IPS-15b (cell line): Measurements from ENCODE around the gene PRM1.

Experiments used
- H3K27me3 ChIP-seq: one replicate; pipeline ENCODE4 v1.6.1; 2013; ENCODE audit warnings: low read length; ENCODE audit not compliant: control insufficient read depth, insufficient read depth
- H3K36me3 ChIP-seq: one replicate; pipeline ENCODE4 v1.6.1; 2013; ENCODE audit warnings: low read length; ENCODE audit not compliant: control insufficient read depth, insufficient read depth
- H3K4me1 ChIP-seq: one replicate; pipeline ENCODE4 v1.6.1; 2013; ENCODE audit warnings: mild to moderate bottlenecking, low read length; ENCODE audit not compliant: control insufficient read depth, insufficient read depth
- H3K4me3 ChIP-seq: one replicate; pipeline ENCODE4 v1.5.1; 2013; ENCODE audit warnings: low read depth, low read length
- H3K9ac ChIP-seq: one replicate; pipeline ENCODE4 v1.6.1; 2013; ENCODE audit warnings: low read depth, mild to moderate bottlenecking, low read length
- H3K9me3 ChIP-seq: one replicate; pipeline ENCODE4 v1.6.1; 2013; ENCODE audit warnings: mild to moderate bottlenecking, low read length; ENCODE audit not compliant: control insufficient read depth, insufficient read depth

Gene PRM1

DNA sequence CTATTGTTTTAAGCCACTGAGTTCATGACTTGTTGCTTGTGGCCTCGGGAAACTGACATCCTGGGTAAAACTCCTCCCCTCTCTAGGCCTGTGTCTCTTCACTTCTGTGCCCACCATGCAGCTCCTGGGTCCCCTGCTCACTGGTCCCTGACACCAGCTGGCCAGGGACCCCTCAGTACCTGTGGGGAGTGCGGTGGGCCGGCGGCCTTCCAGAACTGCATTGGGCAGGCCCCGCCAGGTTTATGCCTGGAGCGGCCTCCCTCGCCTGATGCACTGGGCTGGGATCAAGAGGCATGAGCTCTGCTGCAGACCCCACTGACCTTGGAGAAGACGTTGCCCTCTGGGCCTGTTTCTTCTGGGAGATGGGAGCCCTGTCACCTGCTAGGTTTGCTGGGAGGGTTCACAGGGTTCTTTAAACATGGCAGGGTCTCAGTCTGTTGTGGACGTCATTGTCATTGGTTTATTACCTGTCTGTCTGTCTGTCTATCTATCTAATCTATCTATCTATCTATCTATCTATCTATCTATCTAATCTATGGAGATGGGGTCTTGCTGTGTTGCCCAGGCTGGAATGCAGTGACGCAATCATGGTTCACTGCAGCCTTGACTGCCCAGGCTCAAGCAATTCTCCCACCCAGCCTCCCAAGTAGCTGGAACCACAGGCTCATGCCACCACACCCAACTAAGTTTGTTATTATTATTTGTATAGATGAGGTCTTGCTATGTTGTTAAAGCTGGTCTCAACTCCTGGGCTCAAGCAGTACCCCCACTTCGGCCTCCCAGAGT is 42.6 kb upstream of the PRM1 start:
- Histone ChIP-seq H3K36me3 (peaks cover 2% of the 10 kb centered on the region), H3K4me3 (no peak overlapping the region), H3K27me3 (no peaks in the 10 kb centered on the region), H3K4me1 (peaks cover 12% of the 10 kb centered on the region), H3K9me3 (no peaks in the 10 kb centered on the region), H3K9ac (no peak overlapping the region)

DNA sequence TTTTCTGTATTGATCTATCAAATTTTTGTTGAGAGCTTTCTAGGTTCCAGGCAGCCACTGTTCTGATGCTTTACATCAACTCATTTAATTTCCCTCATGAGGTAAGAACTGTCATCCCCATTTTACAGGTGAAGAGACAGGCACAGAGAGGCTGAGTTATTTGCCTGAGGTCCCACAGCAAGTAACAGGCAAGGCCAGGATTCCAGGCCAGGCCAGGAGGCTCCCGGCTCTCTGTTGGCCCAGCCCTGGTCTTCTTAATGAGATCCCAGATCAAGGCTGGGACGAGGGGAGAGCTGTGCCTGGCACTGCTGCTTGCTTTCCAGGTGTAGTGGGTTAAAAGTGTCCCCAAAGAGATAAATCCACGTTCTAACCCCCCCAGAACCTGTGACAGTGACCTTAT is 41.7 kb upstream of the PRM1 start:
- Histone ChIP-seq H3K36me3 (peaks cover 2% of the 10 kb centered on the region), H3K9me3 (no peaks in the 10 kb centered on the region), H3K27me3 (no peaks in the 10 kb centered on the region), H3K4me3 (no peak overlapping the region), H3K9ac (no peak overlapping the region), H3K4me1 (peaks cover 7% of the 10 kb centered on the region)

DNA sequence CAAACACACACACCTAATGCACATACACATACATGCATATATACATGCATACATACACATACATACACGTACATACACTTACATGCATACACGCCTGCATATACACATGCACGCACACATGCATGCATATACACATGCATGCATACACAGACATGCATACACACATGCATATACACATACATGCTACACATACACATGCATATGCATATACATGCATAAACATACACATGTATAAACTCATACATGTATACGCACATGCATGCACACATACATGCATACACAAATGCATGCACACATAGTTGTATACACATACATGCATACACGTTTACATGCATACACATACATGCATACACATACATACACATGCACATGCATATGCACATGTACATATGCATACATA is 40.5 kb upstream of the PRM1 start:
- Histone ChIP-seq H3K27me3 (no peaks in the 10 kb centered on the region), H3K4me3 (no peak overlapping the region), H3K4me1 (peaks cover 4% of the 10 kb centered on the region), H3K9ac (no peak overlapping the region), H3K36me3 (peaks cover 2% of the 10 kb centered on the region), H3K9me3 (no peaks in the 10 kb centered on the region)

DNA sequence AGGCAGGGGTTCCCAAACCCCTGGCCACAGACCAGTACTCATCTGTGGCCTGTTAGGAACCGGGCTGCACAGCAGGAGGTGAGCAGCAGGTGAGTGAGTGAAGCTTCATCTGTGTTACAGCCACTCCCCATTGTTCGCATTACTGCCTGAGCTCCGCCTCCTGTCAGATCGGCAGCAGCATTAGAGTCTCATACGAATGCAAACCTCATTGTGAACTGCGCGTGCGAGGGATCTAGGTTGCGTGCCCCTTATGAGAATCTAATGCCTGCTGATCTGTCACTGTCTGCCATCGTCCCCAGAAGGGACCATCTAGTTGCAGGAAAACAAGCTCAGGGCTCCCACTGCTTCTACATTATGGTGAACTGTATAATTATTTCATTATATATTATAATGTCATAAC is 39.0 kb upstream of the PRM1 start:
- Histone ChIP-seq H3K27me3 (no peaks in the 10 kb centered on the region), H3K36me3 (peaks cover 2% of the 10 kb centered on the region), H3K4me1 (peaks cover 11% of the 10 kb centered on the region)

DNA sequence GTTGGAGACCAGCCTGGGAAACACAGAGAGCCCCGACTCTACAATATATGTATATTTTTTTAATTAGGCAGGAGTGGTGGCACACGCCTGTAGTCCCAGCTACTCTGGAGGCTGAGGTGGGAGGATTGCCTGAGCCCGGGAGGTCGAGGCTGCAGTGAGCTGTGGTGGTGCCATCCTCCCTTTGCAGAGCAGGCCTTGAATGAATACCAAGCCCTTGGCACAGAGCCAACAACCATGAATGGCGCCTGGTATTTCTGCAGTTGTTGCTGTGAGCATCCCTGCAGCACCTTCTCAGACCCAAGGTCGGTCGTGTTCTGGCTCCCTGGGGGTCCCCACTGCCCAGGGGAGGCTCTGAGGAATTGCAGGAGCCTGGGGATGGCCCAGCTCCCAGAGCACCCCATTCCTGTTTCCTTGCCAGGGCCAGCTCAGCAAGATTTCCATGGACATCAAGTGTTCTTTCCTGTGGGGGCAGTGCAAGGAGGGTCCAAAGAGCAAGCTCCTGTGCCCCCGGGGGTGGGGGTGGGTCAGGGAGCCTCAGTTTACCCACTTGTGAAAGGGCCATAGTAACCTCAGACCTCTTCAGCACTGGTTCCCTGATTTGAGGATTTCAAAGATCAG is 38.5 kb upstream of the PRM1 start:
- no peak overlapping the region for H3K4me3 ChIP-seq
- H3K9me3 ChIP-seq: no peaks in the 10 kb centered on the region
- H3K27me3 ChIP-seq: no peaks in the 10 kb centered on the region

More for the DNA sequence above, 39.0 kb upstream of the PRM1 start:
- Histone ChIP-seq H3K9me3 (no peaks in the 10 kb centered on the region), H3K4me3 (no peak overlapping the region), H3K9ac (no peak overlapping the region)

DNA sequence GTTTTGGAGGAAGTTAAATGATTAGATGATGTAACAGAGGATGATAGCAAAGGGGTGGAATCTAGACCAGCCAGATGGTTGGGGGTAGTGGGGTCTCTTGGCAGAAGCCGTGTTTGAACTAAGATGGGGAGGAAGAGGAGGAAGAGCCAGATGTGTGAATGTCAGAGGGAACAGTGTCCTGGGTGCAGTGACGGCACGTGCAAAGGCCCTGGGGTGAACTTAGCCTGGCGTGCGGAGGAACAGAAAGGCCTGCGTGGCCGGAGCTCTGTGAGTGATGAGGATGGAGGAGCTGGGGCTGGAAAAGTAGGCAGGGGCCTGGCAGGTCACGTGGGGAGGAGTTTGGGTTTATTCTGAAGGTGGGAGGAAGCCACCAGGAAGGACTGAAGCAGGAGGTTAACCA is 37.7 kb upstream of the PRM1 start:
- peaks cover 15% of the 10 kb centered on the region for H3K4me1 ChIP-seq
- H3K27me3 ChIP-seq: no peaks in the 10 kb centered on the region
- H3K36me3 ChIP-seq: peaks cover 2% of the 10 kb centered on the region
- H3K9ac ChIP-seq: no peak overlapping the region
- H3K9me3 ChIP-seq: no peaks in the 10 kb centered on the region
- H3K4me3 ChIP-seq: no peak overlapping the region

More for the DNA sequence above, 38.5 kb upstream of the PRM1 start:
- peaks cover 13% of the 10 kb centered on the region for H3K4me1 ChIP-seq
- H3K9ac ChIP-seq: no peak overlapping the region
- peaks cover 2% of the 10 kb centered on the region for H3K36me3 ChIP-seq

DNA sequence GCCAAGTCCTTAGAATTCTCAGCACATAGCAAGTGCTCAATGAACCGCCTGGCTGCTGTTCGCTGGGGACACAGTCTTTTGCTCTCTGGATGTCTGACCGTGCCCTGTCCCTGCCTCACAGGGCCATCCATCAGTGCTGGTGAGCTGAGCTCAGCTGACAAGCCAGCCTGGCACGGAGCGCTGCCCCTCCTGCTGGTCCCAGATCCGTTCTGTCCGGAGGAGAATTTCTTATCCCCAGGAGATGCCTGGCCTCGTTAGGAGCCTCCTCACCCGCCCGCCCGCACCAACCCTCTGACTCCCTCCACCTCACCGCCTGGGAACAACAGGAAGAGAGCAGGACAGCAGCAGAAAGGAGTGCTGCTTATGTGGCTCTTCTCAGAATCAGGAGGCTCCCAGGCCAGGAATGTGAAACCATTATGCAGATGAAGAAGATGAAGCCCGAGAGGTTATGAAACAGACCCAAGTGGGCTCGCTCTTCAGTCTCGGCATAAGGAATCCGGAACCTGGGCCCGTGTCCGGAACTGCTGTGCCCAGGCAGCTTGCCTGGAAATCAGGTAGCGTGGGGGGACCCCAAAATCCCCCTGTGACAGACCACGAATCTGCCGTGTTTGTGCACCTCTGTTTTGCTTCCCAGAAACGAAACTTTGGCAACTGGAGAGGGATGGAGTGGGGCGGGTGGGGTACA is 35.3 kb upstream of the PRM1 start:
- peaks cover 30% of the 10 kb centered on the region for H3K4me1 ChIP-seq
- H3K4me3 ChIP-seq: peak overlapping the region; percentile 53
- H3K36me3 ChIP-seq: peaks cover 2% of the 10 kb centered on the region
- H3K9me3 ChIP-seq: no peaks in the 10 kb centered on the region
- no peaks in the 10 kb centered on the region for H3K27me3 ChIP-seq
- H3K9ac ChIP-seq: peak overlapping the region; percentile 38

DNA sequence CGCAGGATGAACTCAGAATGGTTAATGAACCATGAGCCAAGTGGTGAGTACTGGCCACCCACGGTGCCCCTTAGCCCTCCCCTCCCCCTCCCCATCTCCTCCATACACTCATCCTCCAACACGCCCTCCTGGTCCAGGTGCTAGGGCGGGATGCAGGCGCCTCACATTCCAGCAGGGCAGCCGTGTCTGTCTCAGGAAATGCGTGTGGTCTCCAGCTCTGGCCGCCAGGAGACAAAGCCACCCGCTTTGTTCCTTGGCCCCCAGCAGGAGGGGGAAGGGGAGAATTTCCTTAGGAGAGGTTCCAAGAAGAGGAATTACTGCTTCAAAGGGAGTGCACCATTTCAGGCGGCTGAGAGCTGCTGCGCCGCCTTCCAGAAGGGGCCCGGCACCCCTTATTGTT is 34.4 kb upstream of the PRM1 start:
- Histone ChIP-seq H3K4me3 (peak overlapping the region; percentile 53), H3K27me3 (no peaks in the 10 kb centered on the region), H3K4me1 (peaks cover 30% of the 10 kb centered on the region), H3K9ac (no peak overlapping the region), H3K9me3 (no peaks in the 10 kb centered on the region), H3K36me3 (peaks cover 2% of the 10 kb centered on the region)

DNA sequence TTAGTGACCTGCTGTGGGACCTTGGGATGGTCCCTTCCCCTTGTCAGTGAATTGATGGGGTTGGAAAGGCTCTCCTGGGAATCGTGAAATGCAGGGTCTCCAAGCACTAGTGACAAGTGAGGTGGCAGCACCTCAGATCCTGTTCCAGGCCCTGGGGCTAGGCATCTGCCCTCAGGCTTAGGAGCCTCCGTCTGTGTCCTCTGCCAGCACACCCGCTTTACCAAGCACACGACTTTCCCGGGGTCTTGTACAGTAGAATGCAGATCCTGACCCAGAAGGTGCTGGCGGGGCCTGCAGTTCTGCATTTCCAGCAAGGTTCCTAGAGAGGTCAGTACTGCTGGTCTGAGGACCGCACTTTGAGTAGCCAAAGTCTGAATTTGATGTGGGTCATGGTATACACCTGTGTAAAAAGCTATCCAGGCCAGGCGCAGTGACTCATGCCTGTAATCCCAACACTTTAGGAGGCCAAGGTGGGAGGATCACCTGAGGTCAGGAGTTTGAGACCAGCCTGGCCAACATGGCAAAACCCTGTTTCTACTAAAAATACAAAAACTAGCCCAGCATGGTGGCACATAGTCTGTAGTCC is 33.3 kb upstream of the PRM1 start:
- Histone ChIP-seq H3K9me3 (no peaks in the 10 kb centered on the region), H3K36me3 (peaks cover 2% of the 10 kb centered on the region), H3K9ac (no peak overlapping the region), H3K4me3 (no peak overlapping the region), H3K27me3 (no peaks in the 10 kb centered on the region), H3K4me1 (peaks cover 32% of the 10 kb centered on the region)

DNA sequence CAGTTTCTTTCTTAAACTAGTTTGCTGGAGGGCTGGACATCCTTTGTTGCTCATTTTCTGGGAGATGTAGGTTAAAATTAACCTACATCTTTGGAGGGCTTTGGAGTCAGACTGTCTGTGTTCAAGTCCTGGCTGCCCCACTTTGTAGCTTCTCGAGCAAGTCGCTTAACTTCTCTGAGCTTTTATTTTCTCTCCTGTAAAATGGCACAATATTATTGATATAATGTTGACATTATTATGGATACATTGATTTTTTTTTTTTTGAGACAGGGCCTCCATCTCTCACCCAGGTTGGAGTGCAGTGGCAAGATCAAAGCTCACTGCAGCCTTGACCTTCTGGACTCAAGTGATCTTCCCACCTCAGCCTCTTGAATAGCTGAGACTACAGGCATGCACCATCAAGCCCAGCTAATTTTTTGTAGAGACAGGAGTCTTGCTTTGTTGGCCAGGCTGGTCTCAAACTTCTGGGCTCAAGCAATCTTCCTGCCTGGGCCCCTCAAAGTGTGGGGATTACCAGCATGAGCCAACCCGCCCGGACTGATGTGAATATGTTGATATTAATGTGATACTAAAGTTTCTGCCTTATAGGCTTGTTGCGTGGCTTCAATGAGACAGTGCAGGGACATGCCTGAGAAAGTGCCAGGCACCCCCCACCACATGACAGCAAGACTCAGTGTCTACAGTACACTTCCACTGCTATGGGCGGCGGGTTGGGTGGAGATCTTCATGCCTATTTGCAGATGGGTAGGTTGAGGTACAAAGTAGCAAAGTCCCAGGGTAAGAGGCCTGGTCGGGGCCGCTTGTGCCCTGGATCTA is 32.6 kb upstream of the PRM1 start:
- H3K4me1 ChIP-seq: peaks cover 32% of the 10 kb centered on the region
- peak overlapping the region; percentile 26 for H3K9ac ChIP-seq
- no peaks in the 10 kb centered on the region for H3K9me3 ChIP-seq
- peaks cover under 1% of the 10 kb centered on the region for H3K36me3 ChIP-seq
- peak overlapping the region; percentile 23 for H3K4me3 ChIP-seq
- no peaks in the 10 kb centered on the region for H3K27me3 ChIP-seq
